SH-SY5Y (cell line): ENCODE data around the gene TCF12.

ENCODE experiments used
- GATA2 ChIP-seq: IDR thresholded peaks from 2 replicates; pipeline ENCODE4 v1.6.1; 2011; ENCODE audit warnings: mild to moderate bottlenecking, low read depth, low read length
- GATA3 ChIP-seq: IDR thresholded peaks from 2 replicates; pipeline ENCODE4 v1.6.1; 2011; ENCODE audit warnings: low read depth, mild to moderate bottlenecking, low read length, moderate library complexity

GRCh38 chr15:57245714-57246113 lies 327.3 kb downstream of the TCF12 start:
- TF ChIP-seq GATA2 = no peak
- no peak for TF ChIP-seq GATA3
